Activated CD4-positive, alpha-beta T cell treated with anti-CD3 and anti-CD28 coated beads for 36 hours (primary cell): ENCODE results near the gene SETBP1. TPM values are rescaled to one million over a fixed set of nuclear protein-coding genes. Genes with fewer than 3 reads are reported as not detected.
A peak's percentile ranks its signal among the peaks of the same experiment; 100 is the strongest.

Experiments used
- ATAC-seq: fragments of 200-7000 bp; cut with Tn5 transposase; one replicate; pipeline ENCODE4 v1.10.0; 2021; ENCODE audit warnings: mild to moderate bottlenecking, moderate library complexity
- CTCF ChIA-PET: fragments of 350-600 bp; sonication (Branson Sonifier 250); formaldehyde crosslinking; loops from one replicate; lab custom pipeline; 2021; ENCODE audit warnings: antibody characterized with exemption; lab: Charles Lee
- POLR2A ChIA-PET: fragments of 350-600 bp; sonication (Branson Sonifier 250); formaldehyde crosslinking; loops from one replicate; lab custom pipeline; 2021; ENCODE audit warnings: antibody characterized with exemption, inconsistent platforms; lab: Charles Lee
- DNase-seq: peaks from one replicate; pipeline ENCODE4 v3.0.0-alpha.2; 2020
- H3K27ac Mint-ChIP-seq: one replicate; pipeline ENCODE4 v1.8.0; 2021; ENCODE audit warnings: mixed read lengths
- H3K27me3 Mint-ChIP-seq: one replicate; pipeline ENCODE4 v1.8.0; 2021; ENCODE audit warnings: mixed read lengths
- H3K36me3 Mint-ChIP-seq: one replicate; pipeline ENCODE4 v1.8.0; 2021; ENCODE audit warnings: low read depth, mixed read lengths
- H3K4me1 Mint-ChIP-seq: one replicate; pipeline ENCODE4 v1.8.0; 2021; ENCODE audit warnings: mixed read lengths
- H3K4me3 Mint-ChIP-seq: one replicate; pipeline ENCODE4 v1.8.0; 2021; ENCODE audit warnings: mild to moderate bottlenecking, moderate library complexity, mixed read lengths
- H3K9me3 Mint-ChIP-seq: one replicate; pipeline ENCODE4 v1.8.0; 2021; ENCODE audit warnings: low read depth, mixed read lengths
- intact Hi-C, 2 experiments: fragments of 100-400 bp; cut with DNase I in 1 of 2; cut with micrococcal nuclease in 1 of 2; formaldehyde crosslinking; loops; one replicate each; pipeline versions ENCODE4 v1.14.2 to v1.15.1; 2022 to 2024; cut with DNase I, micrococcal nuclease
- total RNA-seq, 2 experiments: library from RNA; stranded (reverse); gene quantifications; one replicate each; pipeline ENCODE4 v1.2.3, GENCODE V29; 2021

SETBP1 gene
- total RNA-seq, 2 experiments from 2014 or later: 6.3 to 6.6 TPM

- ChIA-PET CTCF (interaction anchor here (0.7 to 0.8 kb wide), 2 partner anchors 1071 to 1775 kb away, joined by 3 to 5 read pairs; no protein-coding TSS in a partner anchor), POLR2A (no interaction called here)
- DNase-seq (no peak), ATAC-seq (no peak)
- Mint-ChIP-seq H3K9me3 (no peaks in the 10 kb centered on the region), H3K27ac (no peak overlapping the region), H3K4me1 (peaks cover 18% of the 10 kb centered on the region), H3K27me3 (peaks cover 16% of the 10 kb centered on the region), H3K4me3 (no peak overlapping the region), H3K36me3 (no peaks in the 10 kb centered on the region)
- intact Hi-C loops: no loop called here
Measured at GRCh38 chr18:44705075-44705675, 24.5 kb downstream of the SETBP1 start.

GRCh38 chr18:44708451-44709083 is 27.9 kb downstream of the SETBP1 start:
- DNase-seq: no peak
- ATAC-seq: no peak
- Mint-ChIP-seq H3K9me3 (no peaks in the 10 kb centered on the region), H3K27me3 (peaks cover 18% of the 10 kb centered on the region), H3K27ac (no peak overlapping the region), H3K4me1 (peaks cover 6% of the 10 kb centered on the region), H3K36me3 (no peaks in the 10 kb centered on the region), H3K4me3 (no peak overlapping the region)
- ChIA-PET POLR2A (no interaction called here), CTCF (no interaction called here)
- intact Hi-C loops: no loop called here

GRCh38 chr18:44709307-44710126 is 28.8 kb downstream of the SETBP1 start:
- Mint-ChIP-seq H3K4me3 (no peak overlapping the region), H3K9me3 (no peaks in the 10 kb centered on the region), H3K27me3 (peaks cover 23% of the 10 kb centered on the region), H3K4me1 (peaks cover 6% of the 10 kb centered on the region), H3K27ac (no peak overlapping the region), H3K36me3 (no peaks in the 10 kb centered on the region)
- ChIA-PET POLR2A (no interaction called here), CTCF (no interaction called here)
- DNase-seq (no peak), ATAC-seq (peak; percentile 33)
- intact Hi-C loops: no loop called here

- ChIA-PET POLR2A (no interaction called here), CTCF (no interaction called here)
- no peak overlapping the region for H3K27ac Mint-ChIP-seq
- no peak for DNase-seq
- no peak overlapping the region for H3K4me3 Mint-ChIP-seq
- H3K36me3 Mint-ChIP-seq: no peaks in the 10 kb centered on the region
- ATAC-seq: no peak
- H3K4me1 Mint-ChIP-seq: peaks cover 6% of the 10 kb centered on the region
- no peaks in the 10 kb centered on the region for H3K9me3 Mint-ChIP-seq
- H3K27me3 Mint-ChIP-seq: peaks cover 23% of the 10 kb centered on the region
- intact Hi-C loops: no loop called here
Measured at GRCh38 chr18:44710931-44711330, 30.2 kb downstream of the SETBP1 start.

- peaks cover 21% of the 10 kb centered on the region for H3K27me3 Mint-ChIP-seq
- ChIA-PET POLR2A (no interaction called here), CTCF (interaction anchor here (1.5 kb wide), 1 partner anchor 17 kb away, joined by 4 read pairs; no protein-coding TSS in a partner anchor)
- ATAC-seq: no peak
- no peak overlapping the region for H3K27ac Mint-ChIP-seq
- H3K4me3 Mint-ChIP-seq: no peak overlapping the region
- no peaks in the 10 kb centered on the region for H3K9me3 Mint-ChIP-seq
- DNase-seq: no peak
- H3K4me1 Mint-ChIP-seq: peaks cover 16% of the 10 kb centered on the region
- intact Hi-C loops: no loop called here
- peaks cover 2% of the 10 kb centered on the region for H3K36me3 Mint-ChIP-seq
Measured at GRCh38 chr18:44712025-44712424, 31.3 kb downstream of the SETBP1 start.

GRCh38 chr18:44713435-44713834 is 32.7 kb downstream of the SETBP1 start:
- H3K9me3 Mint-ChIP-seq: no peaks in the 10 kb centered on the region
- H3K27ac Mint-ChIP-seq: no peak overlapping the region
- CTCF ChIA-PET: no interaction called here
- no peak for ATAC-seq
- peaks cover 2% of the 10 kb centered on the region for H3K36me3 Mint-ChIP-seq
- H3K4me3 Mint-ChIP-seq: no peak overlapping the region
- H3K4me1 Mint-ChIP-seq: peaks cover 24% of the 10 kb centered on the region
- intact Hi-C loops: no loop called here
- POLR2A ChIA-PET: no interaction called here
- no peak for DNase-seq
- H3K27me3 Mint-ChIP-seq: peaks cover 10% of the 10 kb centered on the region

GRCh38 chr18:44714376-44714775 is 33.7 kb downstream of the SETBP1 start:
- intact Hi-C loops: no loop called here
- Mint-ChIP-seq H3K4me3 (no peak overlapping the region), H3K9me3 (no peaks in the 10 kb centered on the region), H3K27ac (no peak overlapping the region), H3K36me3 (peaks cover 2% of the 10 kb centered on the region), H3K4me1 (peaks cover 24% of the 10 kb centered on the region), H3K27me3 (peaks cover 13% of the 10 kb centered on the region)
- ATAC-seq: no peak
- DNase-seq: no peak
- POLR2A ChIA-PET: no interaction called here
- CTCF ChIA-PET: interaction anchor here (0.6 kb wide), 1 partner anchor 1169 kb away, joined by 3 read pairs; no protein-coding TSS in a partner anchor

GRCh38 chr18:44715245-44715644 is 34.6 kb downstream of the SETBP1 start:
- Mint-ChIP-seq H3K36me3 (peaks cover 2% of the 10 kb centered on the region), H3K27ac (no peak overlapping the region), H3K4me3 (no peak overlapping the region), H3K4me1 (peaks cover 18% of the 10 kb centered on the region), H3K27me3 (peaks cover 11% of the 10 kb centered on the region), H3K9me3 (no peaks in the 10 kb centered on the region)
- DNase-seq (no peak), ATAC-seq (no peak)
- ChIA-PET POLR2A (no interaction called here), CTCF (interaction anchor here (0.6 kb wide), 1 partner anchor 426 kb away, joined by 4 read pairs; no protein-coding TSS in a partner anchor)
- intact Hi-C loops: no loop called here

GRCh38 chr18:44715842-44716241 is 35.2 kb downstream of the SETBP1 start:
- H3K36me3 Mint-ChIP-seq: peaks cover 2% of the 10 kb centered on the region
- H3K27me3 Mint-ChIP-seq: peaks cover 11% of the 10 kb centered on the region
- H3K4me1 Mint-ChIP-seq: peaks cover 18% of the 10 kb centered on the region
- H3K4me3 Mint-ChIP-seq: no peak overlapping the region
- intact Hi-C loops: loop anchor here in 1 of 2 experiments (1.0 kb wide), 1 partner anchor 9 kb away; no protein-coding TSS in a partner anchor
- H3K9me3 Mint-ChIP-seq: no peaks in the 10 kb centered on the region
- ATAC-seq: no peak
- CTCF ChIA-PET: no interaction called here
- POLR2A ChIA-PET: interaction anchor here (1.4 kb wide), 1 partner anchor 43 kb away, joined by 7 read pairs; no protein-coding TSS in a partner anchor
- no peak overlapping the region for H3K27ac Mint-ChIP-seq
- no peak for DNase-seq

- Mint-ChIP-seq H3K9me3 (no peaks in the 10 kb centered on the region), H3K4me1 (peaks cover 23% of the 10 kb centered on the region), H3K27me3 (peaks cover 11% of the 10 kb centered on the region), H3K4me3 (no peak overlapping the region), H3K27ac (peak overlapping the region; percentile 53), H3K36me3 (peaks cover 2% of the 10 kb centered on the region)
- DNase-seq: peak; percentile 59
- ChIA-PET CTCF (interaction anchor here (0.6 to 1.3 kb wide), 4 partner anchors 9 to 170 kb away, joined by 3 to 5 read pairs (median 4); no protein-coding TSS in a partner anchor), POLR2A (interaction anchor here (0.6 to 1.4 kb wide), 3 partner anchors 9 to 43 kb away, joined by 3 to 7 read pairs (median 3); no protein-coding TSS in a partner anchor)
- intact Hi-C loops: loop anchor here in 1 of 2 experiments (1.0 kb wide), 1 partner anchor 9 kb away; no protein-coding TSS in a partner anchor
- peak; percentile 91 for ATAC-seq
Measured at GRCh38 chr18:44716697-44717163, 36.0 kb downstream of the SETBP1 start.

GRCh38 chr18:44719519-44720060 is 38.9 kb downstream of the SETBP1 start:
- no peak for ATAC-seq
- Mint-ChIP-seq H3K4me1 (peaks cover 47% of the 10 kb centered on the region), H3K27me3 (peaks cover 5% of the 10 kb centered on the region), H3K9me3 (peaks cover 3% of the 10 kb centered on the region), H3K4me3 (no peak overlapping the region), H3K36me3 (peaks cover 2% of the 10 kb centered on the region), H3K27ac (no peak overlapping the region)
- intact Hi-C loops: no loop called here
- ChIA-PET CTCF (no interaction called here), POLR2A (interaction anchor here (1.4 kb wide), 1 partner anchor 40 kb away, joined by 3 read pairs; no protein-coding TSS in a partner anchor)
- no peak for DNase-seq
